NCI-H526 (cell line): ENCODE measurements around the gene SEMA6A.

Experiments
- DNase-seq, 2 experiments: peaks; one replicate each; lab custom pipeline; 2025; lab: John Stamatoyannopoulos, UW

The SEMA6A gene

DNA sequence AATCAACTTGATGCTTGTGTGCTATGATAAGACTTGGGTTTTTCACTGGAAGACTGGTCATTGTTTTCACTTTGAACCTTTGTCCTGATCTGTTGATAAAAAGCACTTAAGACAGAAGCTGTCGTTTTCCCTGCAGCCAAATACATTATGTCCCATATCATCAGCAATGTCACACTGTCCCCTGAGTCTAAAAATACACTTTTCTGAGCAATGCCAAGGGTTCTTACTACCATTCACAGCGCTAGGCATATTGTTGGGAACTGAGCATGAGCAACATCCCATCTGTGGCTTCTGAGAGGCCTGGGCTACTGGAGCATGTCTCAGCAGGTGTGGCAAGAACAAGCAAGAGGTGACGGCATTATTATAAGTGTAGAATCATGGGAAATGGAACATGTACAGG lies 81.8 kb downstream of the SEMA6A start:
- DNase-seq: no peak

GRCh38 chr5:116492016-116492623 lies 82.5 kb downstream of the SEMA6A start:
- no peak for DNase-seq

GRCh38 chr5:116488356-116489041 lies 86.1 kb downstream of the SEMA6A start:
- no peak for DNase-seq

- peak in 1 of 2 experiments; percentile 17 for DNase-seq
Observed at GRCh38 chr5:116487045-116487444, 87.6 kb downstream of the SEMA6A start.

DNA sequence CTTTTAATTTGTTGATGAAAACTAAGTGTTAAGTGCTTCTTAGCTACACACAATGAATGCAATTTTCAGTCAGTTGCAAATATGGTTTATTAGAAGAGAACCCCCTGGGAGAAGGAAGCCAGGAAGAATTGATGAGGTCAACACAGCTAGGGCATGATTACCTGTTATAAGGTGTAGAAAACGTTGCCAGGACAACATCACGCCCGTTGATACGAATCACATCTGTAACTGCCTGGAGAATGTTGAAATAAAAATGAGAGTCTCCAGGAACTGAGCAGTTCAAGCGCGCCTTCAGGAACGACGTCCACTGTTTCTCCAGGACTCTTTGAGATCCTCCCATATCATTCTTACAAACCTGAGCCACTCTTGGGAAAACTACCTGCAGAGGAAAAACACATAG lies 88.0 kb downstream of the SEMA6A start:
- DNase-seq: no peak

- no peak for DNase-seq
Observed at GRCh38 chr5:116484645-116485044, 90.0 kb downstream of the SEMA6A start.

DNA sequence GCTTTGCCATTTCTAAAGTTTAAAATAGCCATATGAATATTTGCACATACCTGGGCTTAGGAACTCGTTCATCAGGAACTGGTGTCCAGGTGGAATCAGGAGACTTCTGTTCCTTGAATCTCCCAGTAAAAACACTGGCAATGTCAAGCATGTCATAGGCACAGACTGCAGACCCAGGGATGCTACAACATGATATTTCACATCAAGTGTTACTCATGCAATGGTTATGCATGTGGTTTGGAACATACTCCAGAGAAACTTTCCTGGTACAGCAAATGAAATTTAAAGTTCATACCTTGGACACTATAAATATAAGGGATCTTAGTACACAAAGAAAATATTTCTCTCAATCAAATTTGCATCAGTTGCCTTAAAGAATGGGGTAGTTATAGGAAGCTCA lies 92.2 kb downstream of the SEMA6A start:
- DNase-seq: no peak

DNA sequence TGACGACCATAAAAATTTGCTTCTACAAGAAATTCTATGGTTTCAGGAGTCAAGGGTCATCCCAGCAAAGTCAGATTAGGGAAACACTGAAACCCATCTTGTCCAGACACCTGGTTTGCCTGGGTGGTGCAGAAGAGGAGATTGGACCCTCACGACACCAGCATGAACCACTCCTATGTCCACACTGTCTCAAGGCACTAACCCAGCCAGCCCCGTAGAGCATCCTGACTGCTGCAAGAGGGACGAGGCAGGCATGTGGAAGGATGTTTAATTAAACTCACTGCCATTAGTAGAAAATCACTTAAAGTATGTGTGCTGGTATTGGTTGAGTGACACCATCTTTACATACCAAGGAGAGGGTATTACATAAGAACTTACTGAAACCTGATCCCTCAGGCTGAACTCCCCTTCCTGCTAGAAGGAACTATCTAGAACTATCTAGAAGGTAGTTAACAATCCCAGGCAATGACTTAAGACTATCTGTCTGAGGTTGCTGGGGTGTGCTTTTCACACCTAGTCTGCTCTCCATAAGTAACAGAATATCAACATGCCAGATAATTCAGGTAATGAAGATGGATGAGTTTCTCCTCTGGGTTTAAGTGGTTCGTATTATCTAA lies 93.6 kb downstream of the SEMA6A start:
- no peak for DNase-seq

- no peak for DNase-seq
Observed at GRCh38 chr5:116479776-116480675, 94.6 kb downstream of the SEMA6A start.

- no peak for DNase-seq
Observed at GRCh38 chr5:116478491-116478890, 96.1 kb downstream of the SEMA6A start.

DNA sequence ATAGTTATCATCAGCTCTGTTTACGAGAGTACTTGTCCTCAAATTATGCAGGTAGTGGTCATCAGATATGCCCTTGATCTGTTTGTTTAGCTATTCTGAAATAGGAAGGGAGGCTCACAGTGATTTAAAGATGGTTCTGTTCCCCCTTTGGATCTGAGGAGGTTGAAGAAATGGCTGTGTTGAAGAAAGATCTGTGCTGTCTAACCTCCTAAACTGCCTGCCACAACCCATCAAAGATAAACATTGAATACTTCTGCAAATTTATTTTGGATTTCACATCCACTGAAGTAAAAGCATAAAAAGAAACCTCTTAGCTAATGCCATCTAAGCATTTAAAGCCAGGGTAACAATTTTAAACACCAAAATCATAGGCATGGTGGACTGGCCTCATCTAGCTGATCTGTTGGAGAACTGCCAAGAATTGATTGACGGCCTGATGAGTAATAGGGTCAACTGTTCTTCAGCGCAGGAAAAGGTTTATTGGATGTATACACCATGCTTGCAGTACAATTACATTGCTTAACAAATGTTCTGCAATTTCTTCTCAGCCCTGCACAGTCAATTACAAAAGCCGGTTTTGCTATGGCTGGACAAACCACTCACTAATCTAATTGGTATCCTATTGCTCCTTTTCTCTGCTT lies 97.6 kb downstream of the SEMA6A start:
- DNase-seq: no peak

- no peak for DNase-seq
Observed at GRCh38 chr5:116475338-116475737, 99.3 kb downstream of the SEMA6A start.

- DNase-seq: no peak
Observed at GRCh38 chr5:116473706-116474105, 100.9 kb downstream of the SEMA6A start.

GRCh38 chr5:116472274-116472673 lies 102.3 kb downstream of the SEMA6A start:
- DNase-seq: no peak

DNA sequence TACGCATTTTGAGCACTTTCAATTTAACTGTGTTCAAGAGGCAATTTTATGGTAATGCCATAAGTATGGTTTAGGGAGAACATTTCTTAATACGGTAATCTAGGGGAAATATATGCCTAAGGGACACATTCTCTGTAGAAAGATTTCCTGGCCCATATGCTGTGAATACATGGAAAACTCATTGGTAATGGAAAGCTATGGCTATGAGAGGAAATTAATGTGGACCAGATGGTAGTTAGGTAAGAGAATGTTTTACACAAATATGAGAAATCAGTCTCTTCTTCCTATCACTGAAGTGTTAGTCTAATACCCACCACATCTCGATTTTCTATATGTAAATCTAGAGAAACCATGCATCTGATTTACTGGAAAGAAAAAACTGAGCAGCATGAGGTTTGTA lies 105.0 kb downstream of the SEMA6A start:
- DNase-seq: no peak

GRCh38 chr5:116468583-116468982 lies 106.0 kb downstream of the SEMA6A start:
- DNase-seq: no peak

DNA sequence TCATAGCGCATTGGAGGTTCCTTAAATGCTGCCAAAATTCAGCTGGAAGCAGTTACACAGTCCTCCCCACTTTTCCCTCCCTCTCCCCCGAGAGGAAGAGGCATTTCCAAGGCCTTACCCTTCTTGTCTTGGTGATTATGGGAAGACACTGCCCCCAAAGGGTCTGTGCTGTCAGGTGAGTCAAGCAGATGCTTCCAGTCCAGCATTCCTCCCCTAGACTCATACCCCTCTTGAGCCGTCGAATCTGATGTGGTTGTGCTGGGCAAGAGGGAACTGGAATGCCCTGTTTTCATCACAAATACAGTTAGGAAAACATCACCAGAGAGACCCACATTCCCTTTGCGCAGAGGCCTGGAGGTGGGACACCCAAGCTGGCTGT lies 107.2 kb downstream of the SEMA6A start:
- no peak for DNase-seq

- DNase-seq: no peak
Observed at GRCh38 chr5:116466727-116467464, 107.7 kb downstream of the SEMA6A start.

GRCh38 chr5:116465411-116465810 lies 109.2 kb downstream of the SEMA6A start:
- DNase-seq: no peak

DNA sequence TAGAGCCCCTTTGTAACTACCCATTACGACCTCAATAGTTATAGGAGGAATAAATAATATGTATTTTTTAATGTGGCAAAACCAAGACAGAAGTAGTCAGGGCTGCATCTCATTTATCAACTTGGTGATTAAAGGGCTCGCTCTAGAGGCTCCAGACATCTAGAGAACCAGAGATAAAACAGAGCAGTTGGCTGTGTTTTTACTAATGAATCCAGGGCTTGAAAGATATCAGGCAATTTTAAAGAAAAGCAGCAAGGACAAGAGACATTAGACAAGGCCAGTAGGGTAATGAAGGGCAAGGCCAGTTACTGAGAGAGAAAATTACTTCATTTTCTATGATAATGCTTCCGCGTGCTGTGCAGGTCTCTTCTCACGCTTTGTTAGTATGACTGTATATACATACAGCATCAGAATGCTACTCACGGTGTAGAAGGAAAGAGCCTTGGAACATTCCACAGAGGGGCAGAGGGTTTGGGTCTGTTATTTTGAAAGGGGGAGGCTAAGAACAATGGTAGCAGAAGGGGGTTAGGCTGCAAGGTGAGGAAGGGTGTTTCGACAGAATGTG lies 110.4 kb downstream of the SEMA6A start:
- DNase-seq: no peak

- DNase-seq: no peak
Observed at GRCh38 chr5:116462500-116462899, 112.1 kb downstream of the SEMA6A start.
